HG02938 (cell line): ENCODE results near the gene GPNMB.
A peak's percentile ranks its signal among the peaks of the same experiment; 100 is the strongest.
"Not testable (repeated sequence)": the region's sequence is repeated elsewhere in the genome, so short reads cannot be mapped to it uniquely, and the experiment has no call there.

Source experiments
- ATAC-seq: cut with Tn5 transposase; IDR thresholded peaks from one replicate; pipeline ENCODE4 v1.9.1; 2021; ENCODE audit warnings: mild to moderate bottlenecking, moderate library complexity; ENCODE audit not compliant: unreplicated experiment

Gene GPNMB

GRCh38 chr7:23298885-23299769 lies 52.6 kb downstream of the GPNMB start, which contains the start of gene MALSU1:
Gene MALSU1 (plus strand): TSS chr7:23299339. CDS start chr7:23299353, 14 bp downstream.
- ATAC-seq: peak; percentile 97

- peak; percentile 10 for ATAC-seq
Observed at GRCh38 chr7:23299770-23300300, 53.3 kb downstream of the GPNMB start.

GRCh38 chr7:23306936-23307521 lies 60.5 kb downstream of the GPNMB start:
- no peak for ATAC-seq

GRCh38 chr7:23308754-23309153 lies 62.2 kb downstream of the GPNMB start:
- ATAC-seq: no peak

GRCh38 chr7:23312141-23312540 lies 65.6 kb downstream of the GPNMB start:
- ATAC-seq: not testable (repeated sequence)

GRCh38 chr7:23315366-23315765 lies 68.8 kb downstream of the GPNMB start:
- ATAC-seq: no peak
